Lung (tissue), 12 donors: Measurements from ENCODE around the gene TLE4. TPM values are rescaled to one million over a fixed set of nuclear protein-coding genes. Genes with fewer than 3 reads are reported as not detected.
"Not testable (repeated sequence)": the region's sequence is repeated elsewhere in the genome, so short reads cannot be mapped to it uniquely, and the experiment has no call there.

ENCODE experiments used
- ATAC-seq: fragments of 200-7000 bp; cut with Tn5 transposase; one replicate; pipeline ENCODE4 v1.9.1; 2020; ENCODE audit warnings: moderate number of reproducible peaks; ENCODE audit not compliant: insufficient read depth, low FRiP score
- DNase-seq, 3 donors: peaks; one replicate each; pipeline ENCODE4 v3.0.0-alpha.2; 2013 to 2017
- H3K27ac ChIP-seq, 2 donors: one replicate each; pipeline ENCODE4 v1.5.1; 2013; ENCODE audit warnings: mild to moderate bottlenecking in 2 of 2, moderate library complexity in 2 of 2, control low read depth in 1 of 2, inconsistent platforms in 1 of 2, low read depth in 1 of 2, low read length in 1 of 2
- H3K27me3 ChIP-seq, 3 donors: one replicate each; pipeline ENCODE4 v1.5.1; 2013; ENCODE audit warnings: low read length in 2 of 3; ENCODE audit not compliant: control insufficient read depth in 3 of 3, insufficient read depth in 3 of 3
- H3K36me3 ChIP-seq, 4 donors: one replicate each; pipeline ENCODE4 v1.5.1; 2013; ENCODE audit warnings: low read length in 4 of 4, mild to moderate bottlenecking in 1 of 4, moderate library complexity in 1 of 4; ENCODE audit not compliant: control insufficient read depth in 4 of 4, insufficient read depth in 4 of 4
- H3K4me1 ChIP-seq, 5 donors: one replicate each; pipeline ENCODE4 v1.5.1; 2013; ENCODE audit warnings: low read length in 5 of 5, mild to moderate bottlenecking in 2 of 5, moderate library complexity in 1 of 5; ENCODE audit not compliant: control insufficient read depth in 5 of 5, insufficient read depth in 5 of 5
- H3K4me3 ChIP-seq: one replicate; pipeline ENCODE4 v1.5.1; 2013; ENCODE audit warnings: mild to moderate bottlenecking, control low read depth, moderate library complexity
- H3K9ac ChIP-seq, 2 donors: one replicate each; pipeline ENCODE4 v1.5.1; 2013; ENCODE audit warnings: low read length in 2 of 2, control low read depth in 1 of 2; ENCODE audit not compliant: insufficient read depth in 1 of 2
- H3K9me3 ChIP-seq, 4 donors: one replicate each; pipeline ENCODE4 v1.5.1; 2013; ENCODE audit warnings: low read length in 3 of 4, mild to moderate bottlenecking in 1 of 4, moderate library complexity in 1 of 4; ENCODE audit not compliant: control insufficient read depth in 4 of 4, insufficient read depth in 3 of 4
- WGBS, 2 donors: extraction: QIAGEN DNeasy Blood & Tissue Kit; methylation state at CpG; one replicate each; pipeline ENCODE4 v1.1.7; 2013; 5-methylcytosine and 5-hydroxymethylcytosine counted together
- polyA plus RNA-seq, 2 donors: library from polyadenylated mRNA; stranded (reverse); fragments of 200-250 nt; gene quantifications; one replicate each; pipeline ENCODE4 v1.2.1, GENCODE V29; 2013
- total RNA-seq, 2 donors: library from RNA; depleted of rRNA in 1 of 2; stranded (reverse); fragments of >200 nt in 1 of 2; gene quantifications; one replicate each; pipeline ENCODE4 v1.2.1, GENCODE V29; 2014 to 2021
- TF ChIP-seq, protein P1 (sequence below): IDR thresholded peaks from 2 replicates; pipeline ENCODE4 v1.5.1; 2012; ENCODE audit warnings: mild to moderate bottlenecking; ENCODE audit errors: control extremely low read depth, extremely low read depth
- donor health status: control.
- donor health status: control.
- donor health status: Bipolar disorder and iron deficiency.
- donor health status: healthy.
- donor health status: DM: yes; HTN: yes; CAD: no.

Gene TLE4
- total and polyA plus RNA-seq, 4 donors: 6.1 to 44.1 (median 26.3) TPM

DNA sequence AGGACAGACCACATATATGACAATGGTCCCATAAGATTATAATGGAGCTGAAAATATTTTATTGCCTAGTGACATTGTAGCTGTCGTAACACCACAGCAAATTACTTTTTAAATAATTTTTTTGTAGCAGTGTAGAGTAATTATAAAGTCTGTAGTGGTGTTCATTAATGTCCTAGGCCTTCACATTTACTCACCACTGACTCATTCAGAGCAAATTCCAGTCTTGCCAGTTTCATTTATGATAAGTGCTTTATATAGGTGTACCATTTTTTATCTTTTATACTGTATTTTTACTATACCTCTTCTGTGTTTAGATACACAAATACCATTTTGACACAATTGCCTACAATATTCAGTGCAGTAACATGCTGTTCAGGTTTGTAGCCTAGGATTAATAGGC is 67.6 kb downstream of the TLE4 start:
- Histone ChIP-seq H3K27me3 (no peaks in the 10 kb centered on the region), H3K9me3 (no peaks in the 10 kb centered on the region), H3K9ac (no peak overlapping the region), H3K27ac (no peak overlapping the region), H3K4me1 (no peaks in the 10 kb centered on the region), H3K4me3 (no peak overlapping the region), H3K36me3 (peaks cover 0 to 4% (median under 1%) of the 10 kb centered on the region in 4 donors)
- TF ChIP-seq, protein P1, sequence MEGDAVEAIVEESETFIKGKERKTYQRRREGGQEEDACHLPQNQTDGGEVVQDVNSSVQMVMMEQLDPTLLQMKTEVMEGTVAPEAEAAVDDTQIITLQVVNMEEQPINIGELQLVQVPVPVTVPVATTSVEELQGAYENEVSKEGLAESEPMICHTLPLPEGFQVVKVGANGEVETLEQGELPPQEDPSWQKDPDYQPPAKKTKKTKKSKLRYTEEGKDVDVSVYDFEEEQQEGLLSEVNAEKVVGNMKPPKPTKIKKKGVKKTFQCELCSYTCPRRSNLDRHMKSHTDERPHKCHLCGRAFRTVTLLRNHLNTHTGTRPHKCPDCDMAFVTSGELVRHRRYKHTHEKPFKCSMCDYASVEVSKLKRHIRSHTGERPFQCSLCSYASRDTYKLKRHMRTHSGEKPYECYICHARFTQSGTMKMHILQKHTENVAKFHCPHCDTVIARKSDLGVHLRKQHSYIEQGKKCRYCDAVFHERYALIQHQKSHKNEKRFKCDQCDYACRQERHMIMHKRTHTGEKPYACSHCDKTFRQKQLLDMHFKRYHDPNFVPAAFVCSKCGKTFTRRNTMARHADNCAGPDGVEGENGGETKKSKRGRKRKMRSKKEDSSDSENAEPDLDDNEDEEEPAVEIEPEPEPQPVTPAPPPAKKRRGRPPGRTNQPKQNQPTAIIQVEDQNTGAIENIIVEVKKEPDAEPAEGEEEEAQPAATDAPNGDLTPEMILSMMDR: no peak
- no peak for ATAC-seq
- 96 to 100% methylated on average over 1 of the region's 1 CpG for WGBS, 2 donors
- no peak for DNase-seq

DNA sequence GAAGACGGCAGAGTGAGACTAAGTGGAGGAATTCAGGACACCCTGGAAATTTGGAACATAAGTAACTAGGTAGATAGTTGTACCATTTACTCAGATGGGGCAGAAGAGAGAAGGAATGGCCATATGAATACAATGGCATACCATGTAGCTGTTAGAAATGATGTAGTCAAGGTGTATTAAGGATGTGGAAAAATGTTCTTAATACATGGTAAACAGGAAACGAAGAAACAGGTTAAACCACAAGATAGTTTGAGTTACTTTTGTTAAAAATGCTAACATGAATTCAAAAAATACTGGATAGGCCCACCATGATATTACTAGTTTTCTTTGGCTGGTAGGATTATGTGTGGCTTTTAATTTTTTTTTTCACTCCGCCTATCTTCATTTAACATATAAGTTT is 68.3 kb downstream of the TLE4 start:
- not testable (repeated sequence) for ATAC-seq, DNase-seq, H3K4me3 ChIP-seq, H3K9ac ChIP-seq, H3K27me3 ChIP-seq, H3K4me1 ChIP-seq, H3K36me3 ChIP-seq, H3K9me3 ChIP-seq, H3K27ac ChIP-seq
- 95 to 98% methylated on average over 3 of the region's 3 CpGs for WGBS, 2 donors

DNA sequence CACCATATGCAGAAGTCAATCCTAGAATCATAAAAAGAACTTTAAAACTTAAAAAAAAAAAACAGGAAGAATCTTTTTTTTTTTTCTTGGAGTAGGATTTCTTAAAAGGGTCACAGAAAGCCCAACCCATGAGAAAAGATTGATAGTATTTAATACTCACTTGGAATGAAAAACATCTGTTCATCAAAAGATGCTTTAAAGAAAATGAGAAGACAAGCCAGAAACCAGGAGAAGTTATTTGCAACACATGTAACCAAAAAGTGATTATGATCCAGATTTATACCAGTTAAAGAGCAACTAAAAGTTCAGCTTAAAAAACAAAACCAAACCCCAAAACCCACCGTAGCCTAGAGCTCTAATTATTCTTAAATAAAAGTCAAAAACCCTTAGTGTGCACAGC is 69.3 kb downstream of the TLE4 start:
- TF ChIP-seq, protein P1: no peak
- Histone ChIP-seq H3K4me1 (no peaks in the 10 kb centered on the region), H3K36me3 (peaks cover 0 to 4% (median under 1%) of the 10 kb centered on the region in 4 donors), H3K27ac (no peak overlapping the region), H3K9me3 (no peaks in the 10 kb centered on the region), H3K4me3 (no peak overlapping the region), H3K27me3 (no peaks in the 10 kb centered on the region), H3K9ac (no peak overlapping the region)
- 71 to 82% methylated on average over 1 of the region's 1 CpG for WGBS, 2 donors
- DNase-seq: no peak
- ATAC-seq: no peak

DNA sequence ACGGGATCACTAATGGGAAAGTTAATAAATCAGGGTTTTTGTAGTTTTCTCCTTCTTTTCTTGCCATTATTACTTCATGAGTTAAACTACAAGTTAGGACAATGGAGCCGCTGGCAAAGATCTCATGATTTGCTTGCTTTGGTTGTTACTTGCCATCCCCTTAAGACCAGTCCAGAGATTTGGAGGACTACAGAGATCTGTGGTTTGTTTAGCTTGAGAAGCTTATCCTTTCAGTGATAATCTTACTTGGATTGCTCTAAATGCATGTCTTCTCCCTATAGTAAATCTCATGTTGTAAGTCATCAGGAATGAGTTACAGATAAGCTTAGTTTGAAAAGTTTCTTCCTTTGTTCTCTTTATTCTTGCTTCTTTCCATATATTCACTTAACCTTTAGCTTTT is 70.9 kb downstream of the TLE4 start:
- Histone ChIP-seq H3K27me3 (no peaks in the 10 kb centered on the region), H3K4me3 (no peak overlapping the region), H3K27ac (no peak overlapping the region), H3K36me3 (no peaks in the 10 kb centered on the region), H3K9me3 (no peaks in the 10 kb centered on the region), H3K9ac (no peak overlapping the region), H3K4me1 (no peaks in the 10 kb centered on the region)
- TF ChIP-seq, protein P1: no peak
- WGBS, 2 donors: 95 to 97% methylated on average over 2 of the region's 2 CpGs
- ATAC-seq: no peak
- no peak for DNase-seq
